Measurements from ENCODE around the gene ST6GAL2. TPM values are rescaled to one million over a fixed set of nuclear protein-coding genes. Genes with fewer than 3 reads are reported as not detected.

Gene ST6GAL2
- polyA plus RNA-seq, 1 donor from 2014 or later, result 22.1 TPM

GRCh38 chr2:106878206-106878605 lies 7.8 kb downstream of the ST6GAL2 start:
- no peak overlapping the region for H3K4me2 ChIP-seq (ENCODE audit: low read length)
- H3K27ac ChIP-seq (ENCODE audit: low read length), result no peak overlapping the region
- no peaks in the 10 kb centered on the region for H3F3A ChIP-seq (ENCODE audit: insufficient read depth, low read length, poor library complexity, severe bottlenecking)
- H3K36me3 ChIP-seq (ENCODE audit: insufficient read depth, low read length), result no peaks in the 10 kb centered on the region
- no peak overlapping the region for H3K4me3 ChIP-seq (ENCODE audit: low read length)
- H3K9me2 ChIP-seq (ENCODE audit: insufficient read depth, low read length), result no peaks in the 10 kb centered on the region
- H3K27me3 ChIP-seq (ENCODE audit: insufficient read depth, low read depth, low read length), result no peaks in the 10 kb centered on the region
- no peaks in the 10 kb centered on the region for H3K9me3 ChIP-seq (ENCODE audit: low read length)
- TF ChIP-seq TAF1 (IDR thresholded peaks at IDR 0.05; ENCODE audit: low read depth), result no peak
- no peak for TF ChIP-seq SMC3 (conservative IDR thresholded peaks at IDR 0.05; ENCODE audit: poor library complexity)
- no peak for TF ChIP-seq REST (IDR thresholded peaks at IDR 0.05; ENCODE audit: borderline replicate concordance)
- H4K20me1 ChIP-seq (ENCODE audit: insufficient read depth), result no peaks in the 10 kb centered on the region
- no peak overlapping the region for H3K9ac ChIP-seq (ENCODE audit: low read length)
- no peak overlapping the region for H2AFZ ChIP-seq (ENCODE audit: low read depth, low read length)
- peaks cover 10% of the 10 kb centered on the region for H3K79me2 ChIP-seq (replicated peaks; ENCODE audit: insufficient read depth, low read length)

- TF ChIP-seq CTCF (IDR thresholded peaks at IDR 0.05; ENCODE audit: poor library complexity, severe bottlenecking) (no peak), REST (IDR thresholded peaks at IDR 0.05; ENCODE audit: borderline replicate concordance) (no peak)
- no peaks in the 10 kb centered on the region for H3K9me3 ChIP-seq (ENCODE audit: low read length)
- H3K79me2 ChIP-seq (replicated peaks; ENCODE audit: insufficient read depth, low read length), result peaks cover 3% of the 10 kb centered on the region
- H4K20me1 ChIP-seq (ENCODE audit: insufficient read depth), result no peaks in the 10 kb centered on the region
- H3K4me2 ChIP-seq (ENCODE audit: low read length), result no peak overlapping the region
- no peaks in the 10 kb centered on the region for H3K27me3 ChIP-seq (ENCODE audit: insufficient read depth, low read depth, low read length)
- no peaks in the 10 kb centered on the region for H3F3A ChIP-seq (ENCODE audit: insufficient read depth, low read length, poor library complexity, severe bottlenecking)
- H3K9ac ChIP-seq (ENCODE audit: low read length), result no peak overlapping the region
- H3K27ac ChIP-seq (ENCODE audit: low read length), result no peak overlapping the region
- H3K9me2 ChIP-seq (ENCODE audit: insufficient read depth, low read length), result no peaks in the 10 kb centered on the region
- no peak overlapping the region for H3K4me3 ChIP-seq (ENCODE audit: low read length)
- no peak overlapping the region for H2AFZ ChIP-seq (ENCODE audit: low read depth, low read length)
- H3K36me3 ChIP-seq (ENCODE audit: insufficient read depth, low read length), result no peaks in the 10 kb centered on the region
These were observed 9.3 kb downstream of the ST6GAL2 start for GRCh38 chr2:106876699-106877098.

Measured in neural cell (in vitro differentiated cells).